Measurements from ENCODE around the gene HOXD3.

HOXD3 gene

DNA sequence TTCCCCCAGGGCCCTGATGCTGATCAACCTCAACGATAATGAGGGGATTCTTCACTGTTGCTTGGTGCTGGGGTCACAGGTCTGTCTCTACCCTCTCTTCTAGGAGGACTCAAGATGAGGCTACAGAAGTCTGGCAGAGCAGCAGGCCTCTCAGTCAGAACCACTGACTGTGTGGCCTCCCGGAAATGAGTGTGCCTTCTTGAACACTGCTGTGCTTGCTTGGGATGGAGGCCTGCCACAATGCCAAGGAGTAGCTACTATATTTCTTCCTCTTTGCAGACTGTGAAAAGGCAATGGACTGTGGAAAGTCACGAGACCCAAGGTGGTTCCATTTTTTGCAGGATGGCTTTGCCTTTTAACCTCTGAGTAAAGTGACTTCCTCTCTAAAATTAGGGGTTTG is 25.6 kb downstream of the HOXD3 start:
- Histone ChIP-seq H4K20me1 (ENCODE audit: control insufficient read depth, insufficient read depth, low read depth, low read length) (no peaks in the 10 kb centered on the region), H3K4me3 (ENCODE audit: low read length) (no peak overlapping the region), H3K4me2 (ENCODE audit: low read length) (no peak overlapping the region), H3K9me2 (replicated peaks; ENCODE audit: control insufficient read depth, low read length) (no peaks in the 10 kb centered on the region), H3F3A (ENCODE audit: control insufficient read depth, insufficient read depth) (no peaks in the 10 kb centered on the region), H3K27ac (ENCODE audit: low read depth, low read length) (no peak overlapping the region), H3K36me3 (ENCODE audit: control insufficient read depth, low read length) (no peaks in the 10 kb centered on the region), H3K79me2 (ENCODE audit: control insufficient read depth, low read length) (no peaks in the 10 kb centered on the region), H3K27me3 (ENCODE audit: control insufficient read depth, low read length) (peaks cover 24% of the 10 kb centered on the region), H3K9me3 (ENCODE audit: control insufficient read depth, insufficient read depth, low read length) (no peaks in the 10 kb centered on the region), H3K4me1 (ENCODE audit: control insufficient read depth, low read length) (no peaks in the 10 kb centered on the region)
- TF ChIP-seq, protein P1, sequence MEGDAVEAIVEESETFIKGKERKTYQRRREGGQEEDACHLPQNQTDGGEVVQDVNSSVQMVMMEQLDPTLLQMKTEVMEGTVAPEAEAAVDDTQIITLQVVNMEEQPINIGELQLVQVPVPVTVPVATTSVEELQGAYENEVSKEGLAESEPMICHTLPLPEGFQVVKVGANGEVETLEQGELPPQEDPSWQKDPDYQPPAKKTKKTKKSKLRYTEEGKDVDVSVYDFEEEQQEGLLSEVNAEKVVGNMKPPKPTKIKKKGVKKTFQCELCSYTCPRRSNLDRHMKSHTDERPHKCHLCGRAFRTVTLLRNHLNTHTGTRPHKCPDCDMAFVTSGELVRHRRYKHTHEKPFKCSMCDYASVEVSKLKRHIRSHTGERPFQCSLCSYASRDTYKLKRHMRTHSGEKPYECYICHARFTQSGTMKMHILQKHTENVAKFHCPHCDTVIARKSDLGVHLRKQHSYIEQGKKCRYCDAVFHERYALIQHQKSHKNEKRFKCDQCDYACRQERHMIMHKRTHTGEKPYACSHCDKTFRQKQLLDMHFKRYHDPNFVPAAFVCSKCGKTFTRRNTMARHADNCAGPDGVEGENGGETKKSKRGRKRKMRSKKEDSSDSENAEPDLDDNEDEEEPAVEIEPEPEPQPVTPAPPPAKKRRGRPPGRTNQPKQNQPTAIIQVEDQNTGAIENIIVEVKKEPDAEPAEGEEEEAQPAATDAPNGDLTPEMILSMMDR (IDR thresholded peaks at IDR 0.05; ENCODE audit: low read depth, low read length, poor library complexity, severe bottlenecking): no peak
- TF ChIP-seq EZH2phosphoT487 (IDR thresholded peaks at IDR 0.05; ENCODE audit: borderline replicate concordance, low read length): no peak

DNA sequence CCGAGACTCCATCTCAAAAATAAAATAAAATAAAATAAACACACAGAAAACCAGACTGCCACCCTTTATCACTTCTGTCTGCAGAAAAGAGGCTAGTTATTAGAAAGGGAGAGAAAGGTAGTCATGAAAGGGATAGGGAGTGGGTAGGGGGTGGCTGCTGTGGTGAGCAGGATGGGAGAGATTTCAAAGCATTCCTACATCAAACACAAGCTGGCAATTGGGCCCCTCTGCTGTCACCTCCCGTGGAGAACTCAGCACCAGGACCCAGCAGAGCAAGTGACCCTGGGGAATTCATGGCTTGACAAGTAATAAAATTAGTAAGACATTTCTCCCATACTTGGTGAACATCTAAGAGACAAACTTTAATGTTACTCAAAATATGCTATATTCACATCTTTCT is 27.6 kb downstream of the HOXD3 start:
- no peaks in the 10 kb centered on the region for H3K79me2 ChIP-seq (ENCODE audit: control insufficient read depth, low read length)
- H4K20me1 ChIP-seq (ENCODE audit: control insufficient read depth, insufficient read depth, low read depth, low read length): no peaks in the 10 kb centered on the region
- no peak overlapping the region for H3K4me3 ChIP-seq (ENCODE audit: low read length)
- no peaks in the 10 kb centered on the region for H3K36me3 ChIP-seq (ENCODE audit: control insufficient read depth, low read length)
- no peaks in the 10 kb centered on the region for H3K4me1 ChIP-seq (ENCODE audit: control insufficient read depth, low read length)
- H3F3A ChIP-seq (ENCODE audit: control insufficient read depth, insufficient read depth): no peaks in the 10 kb centered on the region
- peaks cover 7% of the 10 kb centered on the region for H3K27me3 ChIP-seq (ENCODE audit: control insufficient read depth, low read length)
- H3K4me2 ChIP-seq (ENCODE audit: low read length): no peak overlapping the region
- H3K27ac ChIP-seq (ENCODE audit: low read depth, low read length): no peak overlapping the region
- H3K9me2 ChIP-seq (replicated peaks; ENCODE audit: control insufficient read depth, low read length): no peaks in the 10 kb centered on the region
- H3K9me3 ChIP-seq (ENCODE audit: control insufficient read depth, insufficient read depth, low read length): no peaks in the 10 kb centered on the region; the same call in 1 of the 2 replicates
- TF ChIP-seq EZH2phosphoT487 (IDR thresholded peaks at IDR 0.05; ENCODE audit: borderline replicate concordance, low read length): no peak
- TF ChIP-seq, protein P1 (IDR thresholded peaks at IDR 0.05; ENCODE audit: low read depth, low read length, poor library complexity, severe bottlenecking): no peak

DNA sequence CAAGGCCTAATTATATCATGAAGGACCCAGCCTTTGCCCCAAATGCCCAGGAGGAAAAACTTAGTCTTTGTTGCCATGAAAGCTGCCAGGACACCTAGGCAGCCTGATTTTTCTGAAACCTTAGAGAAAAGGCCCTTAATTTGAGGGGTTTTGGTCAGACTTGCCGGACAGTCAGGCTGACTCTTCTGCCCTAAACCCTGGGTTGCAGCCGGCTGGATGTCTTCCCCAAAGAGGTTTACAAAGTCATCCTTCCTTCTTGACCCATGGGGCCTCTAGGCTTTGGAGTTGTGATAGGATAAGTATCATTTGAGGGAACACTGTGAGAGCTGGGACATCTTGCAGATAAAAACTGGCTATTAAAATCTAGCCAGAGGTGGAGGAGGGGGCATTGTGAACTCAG is 28.9 kb downstream of the HOXD3 start:
- Histone ChIP-seq H3K9me3 (ENCODE audit: control insufficient read depth, insufficient read depth, low read length) (no peaks in the 10 kb centered on the region; the same call in 1 of the 2 replicates), H3K79me2 (ENCODE audit: control insufficient read depth, low read length) (no peaks in the 10 kb centered on the region)
- TF ChIP-seq, protein P1 (IDR thresholded peaks at IDR 0.05; ENCODE audit: low read depth, low read length, poor library complexity, severe bottlenecking): no peak
- TF ChIP-seq EZH2phosphoT487 (IDR thresholded peaks at IDR 0.05; ENCODE audit: borderline replicate concordance, low read length): no peak

More for the DNA sequence above, 28.9 kb downstream of the HOXD3 start:
- H3K4me2 ChIP-seq (ENCODE audit: low read length): no peak overlapping the region
- H3K36me3 ChIP-seq (ENCODE audit: control insufficient read depth, low read length): no peaks in the 10 kb centered on the region
- no peaks in the 10 kb centered on the region for H4K20me1 ChIP-seq (ENCODE audit: control insufficient read depth, insufficient read depth, low read depth, low read length)
- H3K27ac ChIP-seq (ENCODE audit: low read depth, low read length): no peak overlapping the region
- no peak overlapping the region for H3K4me3 ChIP-seq (ENCODE audit: low read length)
- H3K9me2 ChIP-seq (replicated peaks; ENCODE audit: control insufficient read depth, low read length): no peaks in the 10 kb centered on the region
- no peaks in the 10 kb centered on the region for H3K4me1 ChIP-seq (ENCODE audit: control insufficient read depth, low read length)
- no peaks in the 10 kb centered on the region for H3F3A ChIP-seq (ENCODE audit: control insufficient read depth, insufficient read depth)
- H3K27me3 ChIP-seq (ENCODE audit: control insufficient read depth, low read length): no peaks in the 10 kb centered on the region

Measured in DOHH2 (cell line).